Prostate gland (tissue), 2 donors: ENCODE measurements around the gene GPR17. TPM values are rescaled to one million over a fixed set of nuclear protein-coding genes. Genes with fewer than 3 reads are reported as not detected.

Experiments
- DNase-seq: peaks from one replicate; pipeline ENCODE4 v3.0.0-alpha.2; 2019; ENCODE audit warnings: low spot score
- H3K27ac ChIP-seq, 2 donors: fragments of 200-600 bp; sonication (generic); 2 replicates each; pipeline ENCODE4 v1.5.1; 2017 to 2019
- H3K27me3 ChIP-seq: fragments of 200-600 bp; sonication (generic); replicated peaks from 2 replicates; pipeline ENCODE4 v1.5.1; 2019; ENCODE audit not compliant: insufficient read depth
- H3K36me3 ChIP-seq, 2 donors: fragments of 200-600 bp; sonication (generic); 1 replicate in 1 of 2; 2 replicates in 1 of 2; pipeline versions ENCODE4 v1.5.1 to v1.8.1; 2017 to 2019
- H3K4me1 ChIP-seq: fragments of 200-600 bp; sonication (generic); replicated peaks from 2 replicates; pipeline ENCODE4 v1.5.1; 2019
- H3K4me3 ChIP-seq, 2 donors: fragments of 200-600 bp; sonication (generic); 2 replicates each; pipeline ENCODE4 v1.5.1; 2017 to 2019
- H3K9me3 ChIP-seq: fragments of 200-600 bp; sonication (generic); 2 replicates; pipeline ENCODE4 v1.5.1; 2017
- POLR2A ChIP-seq: fragments of 450-650 bp; IDR thresholded peaks from one replicate; pipeline ENCODE4 v1.6.1; 2016; ENCODE audit warnings: antibody characterized with exemption, mild to moderate bottlenecking
- POLR2AphosphoS5 ChIP-seq: sonication (generic); formaldehyde crosslinking; IDR thresholded peaks from one replicate; pipeline ENCODE4 v1.6.1; 2017; ENCODE audit warnings: antibody characterized with exemption
- WGBS: methylation state at CpG from one replicate; pipeline ENCODE4 v1.1.5; 2018; 5-methylcytosine and 5-hydroxymethylcytosine counted together
- intact Hi-C: fragments of 100-400 bp; cut with DNase I; formaldehyde crosslinking; loops from one replicate; pipeline ENCODE4 v1.14.2; 2022
- total RNA-seq, 2 donors: library from RNA; depleted of rRNA; stranded (reverse); fragments of >200 nt; gene quantifications; one replicate each; pipeline ENCODE4 v1.1.0, GENCODE V29; 2016
- TF ChIP-seq, protein P1 (sequence below), 4 experiments: fragments of 200-600 bp in 2 of 4; fragments of 450-650 bp in 2 of 4; sonication (generic) in 2 of 4; IDR thresholded peaks; 1 replicate in 3 of 4; 2 replicates in 1 of 4; pipeline ENCODE4 v1.5.1; 2016 to 2019; ENCODE audit warnings: antibody characterized with exemption in 4 of 4, mild to moderate bottlenecking in 2 of 4, moderate library complexity in 2 of 4

The GPR17 gene
- total RNA-seq, 2 donors from 2014 or later = not detected

DNA sequence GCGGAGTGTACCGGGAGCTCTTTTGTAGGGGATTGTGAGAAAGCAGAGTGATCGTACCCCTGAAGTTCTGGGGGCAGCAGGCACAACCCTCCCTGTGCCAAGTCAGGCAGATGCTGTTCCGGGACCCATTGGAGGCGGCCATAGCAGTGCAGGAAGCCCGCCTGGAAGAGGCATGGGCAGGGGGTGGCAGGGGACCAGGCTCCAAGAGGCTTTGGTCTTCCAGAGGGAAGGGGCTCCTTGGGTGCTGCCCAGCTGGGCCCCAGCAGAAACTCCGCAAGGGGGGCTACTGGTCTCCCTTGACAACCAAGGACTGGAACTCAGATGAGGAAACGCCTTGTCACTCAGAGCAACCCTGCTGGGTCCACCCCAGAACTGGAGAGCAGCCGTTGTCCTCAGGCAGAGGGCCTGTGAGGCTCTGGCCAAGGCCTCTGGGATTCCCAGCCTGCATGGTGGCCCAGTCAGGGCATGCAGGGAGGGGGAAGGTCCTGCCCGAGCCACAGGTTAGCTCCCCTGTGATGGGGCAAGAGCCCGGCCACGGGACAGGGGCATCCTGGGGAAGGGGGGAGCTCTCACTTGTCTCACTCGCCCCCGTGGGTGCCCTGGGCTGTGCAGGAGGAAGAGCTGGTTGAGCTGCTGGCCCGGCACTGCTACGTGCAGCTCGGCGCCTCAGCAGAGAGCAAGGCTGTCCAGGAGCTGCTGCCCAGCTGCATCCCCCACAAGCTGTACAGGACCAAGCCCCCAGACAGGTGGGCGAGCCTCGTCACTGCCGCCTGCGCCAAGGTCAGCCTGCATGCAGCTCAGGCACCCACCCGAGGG is 21.0 kb upstream of the GPR17 start:
- intact Hi-C loops = no loop called here

DNA sequence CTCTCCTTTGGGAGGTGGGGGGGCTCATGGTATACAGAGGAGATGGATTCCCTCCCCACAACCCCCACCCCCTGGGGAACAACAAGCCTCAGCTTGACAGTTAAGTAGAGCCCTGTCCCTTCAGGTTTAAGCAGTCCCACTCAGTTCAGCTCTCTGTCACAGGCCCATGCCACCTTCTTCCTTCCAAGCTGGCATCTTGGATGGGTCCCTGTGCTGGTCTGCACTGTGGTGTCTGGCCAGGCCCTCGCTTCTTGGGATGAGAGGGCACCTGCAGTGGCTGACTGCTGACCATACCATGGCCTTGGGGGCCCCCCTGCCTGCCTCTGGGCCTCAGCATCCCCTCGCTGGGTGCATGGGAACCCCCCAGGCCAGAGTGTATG is 20.4 kb upstream of the GPR17 start:
- no peak for DNase-seq
- Histone ChIP-seq H3K36me3 (no peaks in the 10 kb centered on the region), H3K27me3 (no peaks in the 10 kb centered on the region), H3K4me1 (no peaks in the 10 kb centered on the region), H3K27ac (no peak overlapping the region), H3K4me3 (no peak overlapping the region), H3K9me3 (no peaks in the 10 kb centered on the region)
- TF ChIP-seq, protein P1, sequence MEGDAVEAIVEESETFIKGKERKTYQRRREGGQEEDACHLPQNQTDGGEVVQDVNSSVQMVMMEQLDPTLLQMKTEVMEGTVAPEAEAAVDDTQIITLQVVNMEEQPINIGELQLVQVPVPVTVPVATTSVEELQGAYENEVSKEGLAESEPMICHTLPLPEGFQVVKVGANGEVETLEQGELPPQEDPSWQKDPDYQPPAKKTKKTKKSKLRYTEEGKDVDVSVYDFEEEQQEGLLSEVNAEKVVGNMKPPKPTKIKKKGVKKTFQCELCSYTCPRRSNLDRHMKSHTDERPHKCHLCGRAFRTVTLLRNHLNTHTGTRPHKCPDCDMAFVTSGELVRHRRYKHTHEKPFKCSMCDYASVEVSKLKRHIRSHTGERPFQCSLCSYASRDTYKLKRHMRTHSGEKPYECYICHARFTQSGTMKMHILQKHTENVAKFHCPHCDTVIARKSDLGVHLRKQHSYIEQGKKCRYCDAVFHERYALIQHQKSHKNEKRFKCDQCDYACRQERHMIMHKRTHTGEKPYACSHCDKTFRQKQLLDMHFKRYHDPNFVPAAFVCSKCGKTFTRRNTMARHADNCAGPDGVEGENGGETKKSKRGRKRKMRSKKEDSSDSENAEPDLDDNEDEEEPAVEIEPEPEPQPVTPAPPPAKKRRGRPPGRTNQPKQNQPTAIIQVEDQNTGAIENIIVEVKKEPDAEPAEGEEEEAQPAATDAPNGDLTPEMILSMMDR (IDR thresholded peaks at IDR 0.05) = no peak
- TF ChIP-seq POLR2A = no peak
- TF ChIP-seq POLR2AphosphoS5 = no peak
- WGBS = 82% methylated on average over 2 of the region's 2 CpGs
- intact Hi-C loops = no loop called here

More for the DNA sequence above, 21.0 kb upstream of the GPR17 start:
- Histone ChIP-seq H3K27ac (no peak overlapping the region), H3K36me3 (no peaks in the 10 kb centered on the region), H3K4me1 (no peaks in the 10 kb centered on the region), H3K4me3 (no peak overlapping the region), H3K9me3 (no peaks in the 10 kb centered on the region), H3K27me3 (no peaks in the 10 kb centered on the region)
- TF ChIP-seq POLR2A = no peak
- no peak for TF ChIP-seq POLR2AphosphoS5
- TF ChIP-seq, protein P1 (IDR thresholded peaks at IDR 0.05) = no peak
- no peak for DNase-seq
- 82% methylated on average over 23 of the region's 23 CpGs for WGBS

DNA sequence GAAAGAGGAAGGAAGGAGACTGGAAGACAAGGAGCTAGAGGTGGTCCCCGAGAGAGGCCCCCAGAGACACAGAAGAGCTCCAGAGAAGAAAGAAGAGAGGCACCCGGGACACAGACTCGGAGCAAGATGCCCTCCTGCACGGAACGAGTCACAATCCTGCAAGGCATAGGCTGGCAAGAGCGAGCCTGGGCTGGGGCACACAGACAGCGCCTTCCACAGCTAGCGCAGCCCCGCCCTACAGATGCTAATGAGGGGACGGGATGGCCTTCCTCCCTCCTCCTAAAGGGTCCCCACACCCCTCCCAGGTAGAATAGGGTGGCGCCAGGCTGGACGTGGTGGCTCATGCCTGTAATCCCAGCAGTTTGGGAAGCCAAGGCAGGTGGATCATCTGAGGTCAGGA is 19.8 kb upstream of the GPR17 start:
- WGBS = 62% methylated on average over 12 of the region's 12 CpGs
- Histone ChIP-seq H3K4me1 (no peaks in the 10 kb centered on the region), H3K4me3 (no peak overlapping the region), H3K9me3 (no peaks in the 10 kb centered on the region), H3K36me3 (no peaks in the 10 kb centered on the region), H3K27me3 (no peaks in the 10 kb centered on the region), H3K27ac (no peak overlapping the region)
- TF ChIP-seq, protein P1 (IDR thresholded peaks at IDR 0.05) = no peak
- TF ChIP-seq POLR2AphosphoS5 (no peak), POLR2A (no peak)
- intact Hi-C loops = no loop called here
- no peak for DNase-seq

DNA sequence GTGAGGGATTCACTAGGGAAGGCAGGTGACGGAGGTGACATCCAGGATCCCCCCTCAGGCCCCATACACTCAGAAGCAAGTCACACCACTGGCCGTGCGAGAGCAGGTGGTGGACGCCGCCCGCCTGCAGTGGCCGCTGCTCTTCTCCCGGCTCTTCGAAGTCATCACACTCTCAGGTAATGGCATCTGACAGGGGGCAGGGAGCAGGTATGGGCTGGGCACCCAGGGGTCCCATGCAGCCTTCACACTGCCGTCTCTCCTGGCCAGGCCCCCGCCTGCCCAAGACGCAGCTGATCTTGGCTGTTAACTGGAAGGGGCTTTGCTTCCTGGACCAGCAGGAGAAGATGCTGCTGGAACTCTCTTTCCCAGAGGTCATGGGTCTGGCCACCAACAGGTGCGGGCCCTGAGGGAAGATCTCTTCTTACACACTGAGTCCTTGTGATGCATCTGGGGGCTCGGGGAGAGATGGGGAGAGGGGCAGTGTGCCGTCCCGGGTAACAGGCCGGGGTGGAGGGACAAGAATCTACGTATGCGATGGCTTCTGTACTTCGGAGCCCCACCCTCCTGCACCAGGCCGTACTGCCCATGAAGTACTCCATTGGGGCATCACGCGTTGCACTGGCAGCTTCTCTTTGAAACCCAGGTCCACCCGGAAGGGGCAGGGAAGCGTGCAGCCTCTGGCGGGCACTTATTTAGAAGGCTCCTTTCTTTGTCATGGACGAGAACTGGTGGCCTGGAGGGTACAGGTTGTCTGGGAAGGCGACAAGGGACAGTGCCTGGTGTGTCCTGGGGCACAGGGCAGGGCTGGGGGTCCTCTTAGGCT is 18.8 kb upstream of the GPR17 start:
- Histone ChIP-seq H3K4me3 (no peak overlapping the region), H3K27me3 (no peaks in the 10 kb centered on the region), H3K9me3 (no peaks in the 10 kb centered on the region), H3K4me1 (no peaks in the 10 kb centered on the region), H3K27ac (no peak overlapping the region), H3K36me3 (no peaks in the 10 kb centered on the region)
- TF ChIP-seq, protein P1 (IDR thresholded peaks at IDR 0.05) = no peak
- TF ChIP-seq POLR2A (no peak), POLR2AphosphoS5 (no peak)
- intact Hi-C loops = no loop called here
- no peak for DNase-seq
- 85% methylated on average over 28 of the region's 28 CpGs for WGBS
